ENCODE data around the gene CRLF2. TPM values are rescaled to one million over a fixed set of nuclear protein-coding genes. Genes with fewer than 3 reads are reported as not detected.
"Not testable (repeated sequence)": the region's sequence is repeated elsewhere in the genome, so short reads cannot be mapped to it uniquely, and the experiment has no call there.

CRLF2 gene
- total RNA-seq, 2 experiments from 2014 or later = 0.80 to 3.3 TPM

DNA sequence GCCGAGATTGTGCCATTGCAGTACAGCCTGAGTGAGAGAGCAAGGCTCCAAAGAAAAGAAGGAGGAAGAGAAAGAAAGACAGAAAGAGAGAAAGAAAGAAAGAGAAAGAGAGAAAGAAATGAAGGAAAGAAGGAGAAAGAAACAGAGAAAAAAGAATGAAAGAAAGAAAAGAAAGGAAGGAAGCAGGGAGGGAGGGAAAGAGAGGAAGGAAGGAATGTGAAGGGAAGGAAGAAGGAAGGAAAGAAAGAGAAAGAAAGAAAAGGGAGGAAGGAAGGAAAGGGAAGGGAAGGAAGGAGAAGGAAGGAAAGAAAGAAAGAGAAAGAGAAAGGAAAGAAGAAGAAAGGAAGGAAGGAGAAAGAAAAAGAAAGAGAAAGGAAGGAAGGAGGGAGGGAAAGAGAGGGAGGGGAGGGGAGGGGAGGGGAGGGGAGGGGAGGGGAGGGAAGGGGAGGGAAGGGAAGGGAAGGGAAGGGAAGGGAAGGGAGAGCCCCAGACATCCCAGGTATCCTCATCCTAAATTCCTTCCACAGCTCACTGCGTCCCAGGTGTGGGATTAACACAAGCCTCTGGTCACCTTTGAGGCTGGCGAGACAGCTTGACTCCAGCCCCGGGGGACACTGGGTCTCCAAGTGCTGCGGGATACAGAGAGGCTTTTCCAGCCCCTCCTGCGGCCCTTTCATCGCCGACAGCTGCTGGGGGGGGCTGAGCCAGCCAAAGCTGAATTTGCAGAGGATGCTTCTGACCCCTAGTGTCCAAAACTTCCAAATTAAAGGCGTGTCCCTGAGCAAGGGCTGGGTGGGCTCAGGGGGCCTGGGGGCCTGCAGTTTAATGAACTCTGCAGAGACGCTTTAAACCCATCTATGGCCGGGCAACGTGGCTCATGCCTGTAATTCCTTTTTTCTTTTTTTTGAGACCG is 32.0 kb upstream of the CRLF2 start:
- Histone ChIP-seq H4K20me1 (ENCODE audit: insufficient read depth, low read length) (no peaks in the 10 kb centered on the region), H3K36me3 (ENCODE audit: insufficient read depth, low read length) (no peaks in the 10 kb centered on the region), H3K4me1 (ENCODE audit: insufficient read depth, low read length, poor library complexity, severe bottlenecking) (peaks cover 8% of the 10 kb centered on the region), H3K4me3 (ENCODE audit: low read depth, low read length, poor library complexity, severe bottlenecking) (no peak overlapping the region), H3K4me2 (ENCODE audit: low read length) (no peak overlapping the region), H3K27ac (ENCODE audit: low read depth, low read length, poor library complexity, severe bottlenecking) (no peak overlapping the region), H2AFZ (ENCODE audit: low read length) (no peak overlapping the region), H3K9me2 (ENCODE audit: insufficient read depth, low read length) (no peaks in the 10 kb centered on the region), H3K9me3 (ENCODE audit: low read length) (no peaks in the 10 kb centered on the region), H3K79me2 (ENCODE audit: insufficient read depth, low read depth, low read length) (no peaks in the 10 kb centered on the region)
- BruUV-seq (replicated peaks) = no TSS peak
- TF ChIP-seq EZH2phosphoT487 (IDR thresholded peaks at IDR 0.05; ENCODE audit: borderline replicate concordance, low read depth, low read length) (no peak), CTCF (conservative IDR thresholded peaks at IDR 0.05; ENCODE audit: low read length) (peak; percentile 62)
- ChIA-PET POLR2A (no interaction called here), CTCF (ENCODE audit: unreplicated experiment) (no interaction called here)
- intact Hi-C loops (cut with micrococcal nuclease; ENCODE audit: unreplicated experiment) = loop anchor here (5.0 kb wide), 1 partner anchor 148 kb away; the partner anchor contains the start of gene SLC25A6
- DNase-seq (ENCODE audit: low spot score) = peak; percentile 57

- POLR2A ChIA-PET = no interaction called here
- Histone ChIP-seq H4K20me1 (ENCODE audit: insufficient read depth, low read length) (no peaks in the 10 kb centered on the region), H2AFZ (ENCODE audit: low read length) (no peak overlapping the region), H3K4me2 (ENCODE audit: low read length) (no peak overlapping the region), H3K27ac (ENCODE audit: low read depth, low read length, poor library complexity, severe bottlenecking) (no peak overlapping the region), H3K9me2 (ENCODE audit: insufficient read depth, low read length) (no peaks in the 10 kb centered on the region), H3K36me3 (ENCODE audit: insufficient read depth, low read length) (no peaks in the 10 kb centered on the region), H3K4me1 (ENCODE audit: insufficient read depth, low read length, poor library complexity, severe bottlenecking) (no peaks in the 10 kb centered on the region), H3K4me3 (ENCODE audit: low read depth, low read length, poor library complexity, severe bottlenecking) (no peak overlapping the region), H3K9me3 (ENCODE audit: low read length) (no peaks in the 10 kb centered on the region), H3K79me2 (ENCODE audit: insufficient read depth, low read depth, low read length) (no peaks in the 10 kb centered on the region)
- TF ChIP-seq CTCF (conservative IDR thresholded peaks at IDR 0.05; ENCODE audit: low read length) = no peak
- no peak for TF ChIP-seq EZH2phosphoT487 (IDR thresholded peaks at IDR 0.05; ENCODE audit: borderline replicate concordance, low read depth, low read length)
- no TSS peak for BruUV-seq (replicated peaks)
- CTCF ChIA-PET (ENCODE audit: unreplicated experiment) = no interaction called here
- intact Hi-C loops (cut with micrococcal nuclease; ENCODE audit: unreplicated experiment) = no loop called here
- no peak for DNase-seq (ENCODE audit: low spot score)
These were observed 30.5 kb upstream of the CRLF2 start for GRCh38 chrX:1242891-1243402.

DNA sequence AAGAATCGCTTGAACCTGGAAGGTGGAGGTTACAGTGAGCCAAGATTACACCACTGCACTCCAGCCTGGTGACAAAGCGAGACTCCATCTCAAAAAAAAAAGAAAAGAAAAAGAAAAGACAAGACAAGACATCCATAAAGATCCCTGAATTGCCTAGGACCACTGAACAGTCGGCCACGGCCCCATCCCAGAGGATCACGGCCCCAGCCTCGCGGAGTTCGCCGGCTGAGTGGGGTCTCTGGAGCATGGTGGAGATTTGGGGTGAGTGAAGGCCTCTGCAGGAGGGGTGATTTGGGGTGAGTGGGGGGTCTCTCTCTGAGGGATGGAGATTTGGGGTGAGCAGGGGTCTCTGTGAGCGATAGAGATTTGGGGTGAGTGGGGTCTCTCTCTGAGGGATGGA is 28.1 kb upstream of the CRLF2 start:
- BruUV-seq (replicated peaks); CTCF ChIA-PET (ENCODE audit: unreplicated experiment); H3K9me2 ChIP-seq (ENCODE audit: insufficient read depth, low read length); H3K27ac ChIP-seq (ENCODE audit: low read depth, low read length, poor library complexity, severe bottlenecking); POLR2A ChIA-PET; H3K4me1 ChIP-seq (ENCODE audit: insufficient read depth, low read length, poor library complexity, severe bottlenecking); H4K20me1 ChIP-seq (ENCODE audit: insufficient read depth, low read length); H3K9me3 ChIP-seq (ENCODE audit: low read length); H3K36me3 ChIP-seq (ENCODE audit: insufficient read depth, low read length); intact Hi-C loops (cut with micrococcal nuclease; ENCODE audit: unreplicated experiment); DNase-seq (ENCODE audit: low spot score); H2AFZ ChIP-seq (ENCODE audit: low read length); H3K4me2 ChIP-seq (ENCODE audit: low read length); H3K4me3 ChIP-seq (ENCODE audit: low read depth, low read length, poor library complexity, severe bottlenecking); H3K79me2 ChIP-seq (ENCODE audit: insufficient read depth, low read depth, low read length): not testable (repeated sequence)

Data from OCI-LY7 (cell line).